ENCODE data around the gene NKAIN2.
"Not testable (repeated sequence)": the region's sequence is repeated elsewhere in the genome, so short reads cannot be mapped to it uniquely, and the experiment has no call there.

The NKAIN2 gene

GRCh38 chr6:124659427-124659826 is 855.8 kb downstream of the NKAIN2 start:
- DNase-seq, result no peak

DNA sequence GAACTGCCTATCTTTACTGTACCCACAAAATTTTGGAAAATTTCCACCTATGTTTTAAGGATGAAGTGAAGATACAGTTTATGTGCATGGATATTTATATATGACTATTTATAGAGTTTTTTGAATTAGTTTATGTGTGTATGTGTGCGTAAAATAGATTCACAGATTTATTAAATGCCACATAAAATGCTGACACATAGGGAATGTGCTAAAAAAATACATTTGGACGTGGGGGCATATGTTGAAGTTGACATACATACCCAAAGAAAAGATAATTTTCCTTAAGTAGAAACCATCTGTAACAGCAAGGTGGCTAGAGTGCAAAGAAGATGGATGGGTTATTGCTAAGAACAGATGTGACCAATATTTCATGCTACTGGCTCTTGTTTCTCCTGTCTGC is 856.5 kb downstream of the NKAIN2 start:
- no peak for DNase-seq

DNA sequence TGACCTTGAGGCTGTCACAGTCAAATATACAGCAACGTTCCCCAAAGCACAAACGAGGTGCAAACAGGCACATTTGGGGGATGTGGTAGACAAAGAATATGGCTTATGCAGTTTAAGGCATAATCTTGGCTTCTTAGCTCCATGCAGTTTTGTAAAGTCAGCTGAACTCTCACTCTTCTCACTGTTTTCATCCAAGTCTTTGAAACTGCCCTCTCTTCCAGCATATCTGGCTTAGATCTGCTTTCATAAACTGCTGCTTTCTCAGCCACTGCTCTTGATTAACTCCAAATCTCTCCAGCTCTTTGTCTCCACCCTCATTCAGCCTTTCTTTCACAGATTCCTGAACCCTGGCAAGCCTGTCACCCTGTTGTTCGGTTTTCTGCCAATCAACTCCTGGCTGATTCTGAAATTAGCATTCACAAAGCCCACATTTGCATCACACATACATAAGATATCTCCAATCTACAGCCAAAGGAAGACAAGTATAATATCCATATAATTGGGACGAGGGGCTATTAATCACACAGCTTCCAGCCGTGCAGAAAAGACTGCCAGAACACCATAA is 857.5 kb downstream of the NKAIN2 start:
- no peak for DNase-seq

- no peak for DNase-seq
These were observed 864.4 kb downstream of the NKAIN2 start for GRCh38 chr6:124668028-124668427.

- DNase-seq, result no peak
These were observed 866.2 kb downstream of the NKAIN2 start for GRCh38 chr6:124669713-124670480.

- peak; percentile 43 for DNase-seq
These were observed 867.1 kb downstream of the NKAIN2 start for GRCh38 chr6:124670801-124671200.

- peak; percentile 43 for DNase-seq
These were observed 867.7 kb downstream of the NKAIN2 start for GRCh38 chr6:124671324-124671723.

DNA sequence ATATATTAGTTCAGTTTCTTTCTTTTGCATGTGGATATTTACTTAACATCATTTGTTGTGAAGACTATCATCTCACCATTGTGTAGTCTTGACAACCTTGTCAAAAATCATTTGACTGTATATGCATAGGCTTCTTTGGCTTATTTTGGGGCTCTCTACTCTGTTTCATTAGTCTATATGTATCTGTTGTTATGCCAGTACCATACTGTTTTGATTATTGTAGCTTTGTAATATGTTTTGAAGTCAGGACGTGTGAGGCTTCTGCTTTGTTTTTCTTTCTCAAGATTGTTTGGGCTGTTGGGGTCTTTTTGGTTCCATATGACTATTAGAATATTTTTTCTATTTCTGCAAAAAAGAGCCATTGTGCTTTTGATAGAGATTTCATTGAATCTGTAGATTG is 870.4 kb downstream of the NKAIN2 start:
- DNase-seq, result no peak

- no peak for DNase-seq
These were observed 872.4 kb downstream of the NKAIN2 start for GRCh38 chr6:124676033-124676432.

DNA sequence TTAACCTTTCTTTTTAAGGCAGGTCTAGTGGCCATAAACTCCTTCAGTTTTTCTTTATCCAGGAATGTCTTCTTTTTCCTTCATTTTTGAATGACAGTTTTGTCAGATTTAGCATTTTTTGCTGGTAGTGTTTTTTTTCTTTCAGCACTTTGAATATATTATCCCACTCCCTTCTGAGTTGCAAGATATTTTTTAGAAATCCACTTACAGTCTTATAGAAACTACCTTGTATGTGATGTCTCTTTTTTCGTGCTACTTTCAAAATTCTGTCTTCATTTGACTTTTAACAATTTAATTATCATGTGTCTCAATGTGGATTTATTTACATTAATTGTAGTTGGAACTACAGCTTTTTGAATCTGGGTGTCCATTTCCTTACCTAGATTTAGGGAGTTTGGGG is 874.2 kb downstream of the NKAIN2 start:
- DNase-seq, result no peak

DNA sequence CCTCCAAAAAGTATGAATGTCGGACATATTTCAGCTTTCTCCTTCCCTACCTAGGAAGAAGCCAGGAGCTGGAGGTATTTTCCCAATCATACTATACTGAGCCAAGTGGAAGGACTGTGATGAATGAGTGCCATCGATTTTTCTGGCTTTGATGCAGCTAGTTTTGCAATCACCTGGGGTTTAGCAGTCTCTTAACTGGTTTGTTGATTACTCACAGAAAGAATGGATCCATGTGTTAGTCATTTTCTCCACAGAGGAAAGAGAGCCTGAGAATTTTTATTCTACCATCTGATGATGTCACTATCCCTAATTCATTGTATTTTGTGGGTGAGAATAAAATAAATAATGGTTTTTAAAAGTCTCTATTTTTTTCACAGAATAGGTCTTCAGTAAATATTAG is 875.7 kb downstream of the NKAIN2 start:
- DNase-seq, result no peak

DNA sequence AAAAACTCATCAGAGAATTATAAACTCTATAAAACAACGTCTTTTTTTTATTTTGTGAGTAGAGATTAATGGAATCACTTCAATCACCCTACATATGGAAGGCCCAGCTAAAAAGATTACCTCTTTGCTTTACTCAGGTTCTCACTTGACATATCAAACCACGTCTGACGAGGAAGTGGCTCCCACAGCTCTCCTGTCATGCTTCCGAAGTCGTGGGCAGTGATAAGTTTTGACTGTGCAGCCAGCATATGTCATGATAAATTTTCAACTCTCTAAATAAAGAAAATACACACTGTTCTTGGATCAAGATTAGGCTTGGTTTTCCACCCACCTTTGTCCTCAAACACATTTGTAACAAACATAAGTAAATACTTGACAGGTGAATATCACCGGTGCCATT is 879.1 kb downstream of the NKAIN2 start:
- DNase-seq, result no peak

DNA sequence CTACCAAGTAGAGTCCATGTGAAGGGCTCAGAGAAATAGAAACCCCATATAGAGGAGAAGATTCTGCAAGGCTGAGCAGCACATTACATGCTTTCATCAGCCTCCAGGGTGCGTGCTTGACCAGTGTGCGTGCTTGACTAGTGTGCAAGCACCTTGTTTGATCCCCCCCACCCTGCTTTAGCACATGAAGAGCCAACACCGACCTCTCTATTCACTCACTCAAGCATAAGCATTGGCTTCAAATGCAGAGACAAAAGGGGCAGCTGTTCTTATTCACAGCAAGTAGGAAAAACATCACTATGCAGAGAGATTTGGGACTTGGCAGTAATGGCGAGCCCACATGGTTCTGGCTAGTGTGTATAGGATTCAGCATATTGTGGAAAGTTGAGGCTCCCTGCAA is 879.8 kb downstream of the NKAIN2 start:
- no peak for DNase-seq

GRCh38 chr6:124684621-124685020 is 881.0 kb downstream of the NKAIN2 start:
- DNase-seq, result no peak

- DNase-seq, result no peak
These were observed 884.7 kb downstream of the NKAIN2 start for GRCh38 chr6:124688369-124688768.

DNA sequence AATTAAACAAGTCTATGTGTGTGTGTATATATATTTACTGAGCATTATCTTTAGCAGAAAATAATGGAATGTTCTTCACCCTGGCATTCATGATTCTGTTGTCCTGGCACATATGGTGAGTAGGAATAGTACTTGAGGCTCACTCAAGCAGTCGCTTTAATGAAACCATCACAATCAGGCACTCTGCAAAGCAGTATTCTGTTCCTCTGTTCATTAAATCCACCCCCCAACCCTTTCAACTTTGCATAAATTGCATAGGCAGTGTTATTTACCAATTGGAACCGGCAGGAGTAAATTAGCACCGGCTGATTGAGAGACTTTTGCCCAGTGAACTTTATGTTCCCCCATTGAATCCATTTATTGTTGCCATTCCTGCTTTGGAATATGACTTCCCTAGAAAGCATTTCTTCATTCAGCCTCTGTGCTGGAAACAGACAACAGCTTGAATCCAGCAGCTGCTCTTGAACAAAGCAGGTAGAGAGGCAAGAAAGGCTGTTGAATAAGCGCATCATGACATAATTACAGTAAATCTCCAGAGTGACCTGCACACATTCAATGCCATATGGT is 890.6 kb downstream of the NKAIN2 start:
- DNase-seq, result peak; percentile 37

GRCh38 chr6:124699038-124699437 is 895.4 kb downstream of the NKAIN2 start:
- DNase-seq, result no peak

DNA sequence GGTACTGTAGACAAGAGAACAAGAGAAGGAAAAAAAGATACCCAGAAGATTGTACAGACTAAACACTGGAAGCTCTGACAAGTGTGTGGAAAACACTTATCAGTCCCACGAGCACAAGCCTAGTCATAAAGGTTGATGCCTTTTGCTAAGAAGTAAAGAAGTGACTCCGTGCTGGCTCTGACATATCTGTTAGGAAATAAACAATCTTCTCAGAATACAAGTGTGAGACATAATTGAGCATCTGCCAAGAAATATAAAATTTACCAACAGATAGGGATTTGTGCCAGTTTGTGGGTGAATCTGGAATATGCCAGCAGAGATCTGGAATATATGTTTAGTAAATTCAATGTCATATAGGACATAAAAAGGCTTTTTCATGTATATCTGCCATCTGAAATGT is 899.9 kb downstream of the NKAIN2 start:
- DNase-seq, result no peak

DNA sequence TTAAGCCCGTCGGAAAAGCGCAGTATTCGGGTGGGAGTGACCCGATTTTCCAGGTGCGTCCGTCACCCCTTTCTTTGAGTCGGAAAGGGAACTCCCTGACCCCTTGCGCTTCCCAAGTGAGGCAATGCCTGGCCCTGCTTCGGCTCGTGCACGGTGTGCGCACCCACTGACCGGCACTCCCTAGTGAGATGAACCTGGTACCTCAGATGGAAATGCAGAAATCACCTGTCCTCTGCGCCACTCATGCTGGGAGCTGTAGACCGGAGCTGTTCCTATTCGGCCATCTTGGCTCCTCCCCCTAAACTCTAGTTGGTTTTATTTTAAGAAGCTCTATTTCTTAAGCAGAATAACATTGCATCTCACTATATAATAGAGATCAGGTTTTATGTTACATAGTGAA is 908.9 kb downstream of the NKAIN2 start:
- not testable (repeated sequence) for DNase-seq

GRCh38 chr6:124714728-124715127 is 911.1 kb downstream of the NKAIN2 start:
- DNase-seq, result no peak

GRCh38 chr6:124719913-124720312 is 916.2 kb downstream of the NKAIN2 start:
- no peak for DNase-seq

DNA sequence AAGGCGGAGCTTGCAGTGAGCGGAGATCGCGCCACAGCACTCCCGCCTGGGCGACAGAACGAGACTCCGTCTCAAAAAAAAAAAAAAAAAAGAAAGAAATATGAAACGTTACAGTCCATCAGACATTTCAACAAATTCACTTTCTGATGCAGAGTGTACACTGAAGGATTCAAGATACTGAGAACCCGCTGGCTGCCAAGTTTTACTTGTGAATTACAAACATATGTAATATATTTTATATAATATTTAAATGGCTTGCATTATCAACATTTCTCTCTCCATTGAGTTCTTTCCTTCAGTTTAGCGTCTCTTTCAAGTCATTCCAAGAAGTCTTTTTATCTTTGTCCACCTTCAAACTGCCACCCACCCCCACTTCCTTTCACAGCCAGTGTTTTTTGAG is 917.7 kb downstream of the NKAIN2 start:
- DNase-seq, result no peak

DNA sequence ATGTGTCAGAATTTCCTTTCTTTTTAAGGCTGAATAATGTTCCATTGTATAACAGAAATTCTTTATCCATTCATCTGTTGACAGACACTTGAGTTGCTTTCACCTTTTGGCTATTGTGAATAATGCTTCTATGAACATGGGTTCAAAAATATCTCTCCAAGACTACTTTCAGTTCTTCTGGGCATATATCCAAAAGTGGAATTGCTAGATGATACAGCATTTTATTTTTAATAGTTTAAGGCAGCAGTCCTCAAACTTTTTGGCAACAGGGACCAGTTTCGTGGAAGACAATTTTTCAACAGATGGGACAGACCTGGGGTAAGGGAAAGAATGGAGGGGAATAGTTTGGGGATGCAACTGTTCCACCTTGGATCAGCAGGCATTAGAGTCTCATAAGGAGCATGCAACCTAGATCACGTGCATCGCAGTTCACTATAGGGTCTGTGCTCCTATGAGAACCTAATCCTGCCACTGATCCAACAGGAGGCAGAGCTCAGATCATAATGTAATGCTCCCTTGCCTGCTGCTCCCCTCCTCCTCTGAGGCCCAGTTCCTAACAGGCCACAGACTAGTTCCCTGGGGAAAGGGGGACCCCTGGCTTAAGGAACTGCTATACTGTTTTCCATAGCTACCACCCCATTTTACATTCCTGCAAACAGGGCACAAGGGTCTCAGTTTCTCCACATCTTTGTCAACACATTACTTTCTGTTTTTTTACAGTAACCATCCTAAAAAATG is 918.6 kb downstream of the NKAIN2 start:
- DNase-seq, result no peak

- no peak for DNase-seq
These were observed 920.0 kb downstream of the NKAIN2 start for GRCh38 chr6:124723671-124724070.
